Panc1 (cell line): ENCODE results near the gene KIAA0408. TPM values are rescaled to one million over a fixed set of nuclear protein-coding genes. Genes with fewer than 3 reads are reported as not detected.

Experiments
- ATAC-seq: fragments of 200-7000 bp; cut with Tn5 transposase; 2 replicates; pipeline ENCODE4 v1.9.1; 2020; ENCODE audit warnings: mild to moderate bottlenecking, moderate library complexity
- BruUV-seq: library from RNA; stranded (reverse); fragments of 400-500 nt; replicated peaks from 2 replicates; lab custom pipeline; 2021; lab: Mats Ljungman, UMichigan
- CTCF ChIA-PET: fragments of 300-600 bp; sonication (Branson Sonifier 250); formaldehyde crosslinking; loops from one replicate; lab custom pipeline; 2022; ENCODE audit warnings: antibody characterized with exemption; lab: Charles Lee
- POLR2A ChIA-PET: fragments of 300-600 bp; sonication (Branson Sonifier 250); formaldehyde crosslinking; loops from one replicate; lab custom pipeline; 2022; ENCODE audit warnings: antibody characterized with exemption; lab: Charles Lee
- DNase-seq: peaks from one replicate; pipeline ENCODE4 v3.0.0-alpha.2; 2010; ENCODE audit warnings: low read depth, low spot score
- H3K27ac ChIP-seq: 2 replicates; pipeline ENCODE4 v1.5.1; 2011; ENCODE audit warnings: mild to moderate bottlenecking, low read length, inconsistent platforms
- H3K27me3 ChIP-seq: fragments of 200-500 bp; sonication (Bioruptor generic); 2 replicates; pipeline ENCODE4 v1.6.0; 2014; ENCODE audit warnings: low read length, inconsistent platforms; ENCODE audit not compliant: control insufficient read depth, insufficient read depth
- H3K36me3 ChIP-seq: fragments of 200-500 bp; sonication (Bioruptor generic); 2 replicates; pipeline ENCODE4 v1.5.1; 2014; ENCODE audit warnings: inconsistent platforms, mild to moderate bottlenecking, low read length, moderate library complexity; ENCODE audit not compliant: control insufficient read depth, insufficient read depth
- H3K4me1 ChIP-seq: 2 replicates; pipeline ENCODE4 v1.5.1; 2011; ENCODE audit warnings: inconsistent platforms, mild to moderate bottlenecking, low read length, moderate library complexity; ENCODE audit not compliant: control insufficient read depth, insufficient read depth
- H3K4me3 ChIP-seq, 2 experiments: 2 replicates each; pipeline ENCODE4 v1.5.1; 2011 to 2012; ENCODE audit warnings: low read depth in 2 of 2, low read length in 2 of 2, mild to moderate bottlenecking in 2 of 2, inconsistent platforms in 1 of 2, moderate library complexity in 1 of 2
- H3K9me3 ChIP-seq: fragments of 200-500 bp; sonication (Bioruptor generic); 2 replicates; pipeline ENCODE4 v1.5.1; 2014; ENCODE audit warnings: low read depth, mild to moderate bottlenecking, inconsistent platforms, low read length, moderate library complexity; ENCODE audit not compliant: control insufficient read depth, insufficient read depth
- POLR2AphosphoS5 ChIP-seq: IDR thresholded peaks from 2 replicates; pipeline ENCODE4 v1.6.1; 2012; ENCODE audit warnings: mild to moderate bottlenecking, low read depth, low read length, moderate library complexity
- SIN3A ChIP-seq: IDR thresholded peaks from 2 replicates; pipeline ENCODE4 v1.6.1; 2012; ENCODE audit warnings: low read depth, mild to moderate bottlenecking, low read length, moderate library complexity, borderline replicate concordance; ENCODE audit not compliant: insufficient read depth
- TCF7L2 ChIP-seq: IDR thresholded peaks from 2 replicates; pipeline ENCODE4 v1.6.1; 2011; ENCODE audit warnings: mild to moderate bottlenecking, low read depth, low read length, inconsistent platforms
- in situ Hi-C: cut with HindIII; loops from 2 replicates; pipeline ENCODE4 v1.10.0; 2016; ENCODE audit warnings: low sequenced_read_pairs, low pct_unique_long_range_greater_than_20kb
- intact Hi-C: fragments of 100-400 bp; cut with micrococcal nuclease; formaldehyde crosslinking; loops from one replicate; pipeline ENCODE4 v1.10.0; 2022; ENCODE audit not compliant: unreplicated experiment
- total RNA-seq: library from RNA; stranded (reverse); gene quantifications from one replicate; pipeline ENCODE4 v1.2.1, GENCODE V29; 2021; ENCODE audit not compliant: unreplicated experiment
- TF ChIP-seq, protein P1 (sequence below): fragments of 450-650 bp; IDR thresholded peaks from 2 replicates; pipeline ENCODE4 v1.5.1; 2017; ENCODE audit warnings: mild to moderate bottlenecking
- TF ChIP-seq, protein P2 (sequence below), 2 experiments: IDR thresholded peaks; 2 replicates each; pipeline ENCODE4 v1.6.1; 2011 to 2012; ENCODE audit warnings: low read depth in 2 of 2, control low read depth in 1 of 2, low read length in 1 of 2, mild to moderate bottlenecking in 1 of 2, moderate library complexity in 1 of 2; ENCODE audit not compliant: insufficient read depth in 1 of 2

The KIAA0408 gene
- total RNA-seq, 1 experiment from 2014 or later, result 0.90 TPM

DNA sequence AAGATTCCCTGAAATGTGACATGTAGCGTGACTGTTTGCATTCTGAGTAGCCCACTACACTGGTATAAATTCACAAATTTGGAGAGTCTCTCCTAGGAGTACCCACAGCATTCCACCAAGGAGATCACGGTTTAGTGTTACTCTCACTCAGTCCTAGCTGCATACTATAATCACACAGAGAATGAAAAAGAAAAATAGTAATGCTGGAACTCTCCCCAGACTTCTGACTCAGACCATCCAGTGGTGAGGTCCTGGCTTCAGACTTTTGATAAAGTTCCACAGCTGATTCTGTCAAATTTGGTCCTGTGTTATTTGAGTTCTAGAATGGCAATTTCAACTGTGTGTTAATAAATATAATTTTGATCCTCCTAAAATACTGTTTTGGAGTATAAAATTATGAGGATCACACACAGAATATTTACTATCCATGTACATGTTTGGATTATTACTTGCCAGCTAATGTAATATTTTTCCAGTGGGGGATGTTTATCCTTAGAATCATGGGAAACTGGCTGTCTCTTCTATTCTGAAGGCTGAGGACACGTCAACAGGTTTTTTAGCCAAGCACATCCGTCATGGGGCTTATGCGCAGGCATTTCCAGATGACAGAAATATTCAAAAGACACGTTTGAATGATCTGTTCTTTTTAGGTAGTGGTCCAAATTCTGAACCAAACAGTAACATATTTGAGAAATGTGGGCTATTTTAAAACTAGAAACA, 5.1 kb upstream of the KIAA0408 start:
- Histone ChIP-seq H3K27ac (no peak overlapping the region), H3K36me3 (no peaks in the 10 kb centered on the region), H3K4me3 (no peak overlapping the region), H3K27me3 (no peaks in the 10 kb centered on the region), H3K4me1 (no peaks in the 10 kb centered on the region), H3K9me3 (no peaks in the 10 kb centered on the region)
- TF ChIP-seq, protein P1, sequence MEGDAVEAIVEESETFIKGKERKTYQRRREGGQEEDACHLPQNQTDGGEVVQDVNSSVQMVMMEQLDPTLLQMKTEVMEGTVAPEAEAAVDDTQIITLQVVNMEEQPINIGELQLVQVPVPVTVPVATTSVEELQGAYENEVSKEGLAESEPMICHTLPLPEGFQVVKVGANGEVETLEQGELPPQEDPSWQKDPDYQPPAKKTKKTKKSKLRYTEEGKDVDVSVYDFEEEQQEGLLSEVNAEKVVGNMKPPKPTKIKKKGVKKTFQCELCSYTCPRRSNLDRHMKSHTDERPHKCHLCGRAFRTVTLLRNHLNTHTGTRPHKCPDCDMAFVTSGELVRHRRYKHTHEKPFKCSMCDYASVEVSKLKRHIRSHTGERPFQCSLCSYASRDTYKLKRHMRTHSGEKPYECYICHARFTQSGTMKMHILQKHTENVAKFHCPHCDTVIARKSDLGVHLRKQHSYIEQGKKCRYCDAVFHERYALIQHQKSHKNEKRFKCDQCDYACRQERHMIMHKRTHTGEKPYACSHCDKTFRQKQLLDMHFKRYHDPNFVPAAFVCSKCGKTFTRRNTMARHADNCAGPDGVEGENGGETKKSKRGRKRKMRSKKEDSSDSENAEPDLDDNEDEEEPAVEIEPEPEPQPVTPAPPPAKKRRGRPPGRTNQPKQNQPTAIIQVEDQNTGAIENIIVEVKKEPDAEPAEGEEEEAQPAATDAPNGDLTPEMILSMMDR, result no peak
- no peak for TF ChIP-seq POLR2AphosphoS5
- no peak for TF ChIP-seq TCF7L2
- TF ChIP-seq SIN3A, result no peak
- TF ChIP-seq, protein P2, sequence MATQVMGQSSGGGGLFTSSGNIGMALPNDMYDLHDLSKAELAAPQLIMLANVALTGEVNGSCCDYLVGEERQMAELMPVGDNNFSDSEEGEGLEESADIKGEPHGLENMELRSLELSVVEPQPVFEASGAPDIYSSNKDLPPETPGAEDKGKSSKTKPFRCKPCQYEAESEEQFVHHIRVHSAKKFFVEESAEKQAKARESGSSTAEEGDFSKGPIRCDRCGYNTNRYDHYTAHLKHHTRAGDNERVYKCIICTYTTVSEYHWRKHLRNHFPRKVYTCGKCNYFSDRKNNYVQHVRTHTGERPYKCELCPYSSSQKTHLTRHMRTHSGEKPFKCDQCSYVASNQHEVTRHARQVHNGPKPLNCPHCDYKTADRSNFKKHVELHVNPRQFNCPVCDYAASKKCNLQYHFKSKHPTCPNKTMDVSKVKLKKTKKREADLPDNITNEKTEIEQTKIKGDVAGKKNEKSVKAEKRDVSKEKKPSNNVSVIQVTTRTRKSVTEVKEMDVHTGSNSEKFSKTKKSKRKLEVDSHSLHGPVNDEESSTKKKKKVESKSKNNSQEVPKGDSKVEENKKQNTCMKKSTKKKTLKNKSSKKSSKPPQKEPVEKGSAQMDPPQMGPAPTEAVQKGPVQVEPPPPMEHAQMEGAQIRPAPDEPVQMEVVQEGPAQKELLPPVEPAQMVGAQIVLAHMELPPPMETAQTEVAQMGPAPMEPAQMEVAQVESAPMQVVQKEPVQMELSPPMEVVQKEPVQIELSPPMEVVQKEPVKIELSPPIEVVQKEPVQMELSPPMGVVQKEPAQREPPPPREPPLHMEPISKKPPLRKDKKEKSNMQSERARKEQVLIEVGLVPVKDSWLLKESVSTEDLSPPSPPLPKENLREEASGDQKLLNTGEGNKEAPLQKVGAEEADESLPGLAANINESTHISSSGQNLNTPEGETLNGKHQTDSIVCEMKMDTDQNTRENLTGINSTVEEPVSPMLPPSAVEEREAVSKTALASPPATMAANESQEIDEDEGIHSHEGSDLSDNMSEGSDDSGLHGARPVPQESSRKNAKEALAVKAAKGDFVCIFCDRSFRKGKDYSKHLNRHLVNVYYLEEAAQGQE (IDR thresholded peaks at IDR 0.05; ENCODE audit: insufficient read depth in 1 of 2, low read depth in 2 of 2, low read length in 1 of 2), result no peak
- CTCF ChIA-PET, result no interaction called here
- intact Hi-C loops (loop anchor here (2.0 to 10.0 kb wide), 2 partner anchors 162 to 180 kb away; no protein-coding TSS in a partner anchor), in situ Hi-C loops (no loop called here)
- DNase-seq (no peak), ATAC-seq (peak; percentile 30; the same call in 1 of the 2 replicates)
- BruUV-seq, result no TSS peak
- POLR2A ChIA-PET, result interaction anchor here (0.7 kb wide), 1 partner anchor 1681 kb away, joined by 5 read pairs; no protein-coding TSS in a partner anchor

DNA sequence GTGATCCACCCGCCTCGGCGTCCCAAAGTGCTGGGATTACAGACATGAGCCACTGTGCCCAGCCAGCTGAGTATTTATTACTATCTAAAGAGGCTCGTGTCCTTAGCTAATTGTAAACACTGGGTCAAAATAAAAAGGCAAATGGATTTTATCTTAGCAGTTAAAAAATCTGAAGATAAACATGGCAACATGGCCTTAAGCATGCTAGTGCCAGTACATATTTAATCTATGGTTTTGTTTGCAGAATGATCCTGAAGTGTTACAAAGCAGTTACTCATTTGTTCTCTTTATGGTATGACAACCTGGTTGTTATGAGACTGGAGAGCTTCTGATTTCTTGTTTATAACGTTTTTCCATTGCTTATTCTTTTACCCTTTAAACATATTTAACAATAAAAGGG, 3.9 kb upstream of the KIAA0408 start:
- BruUV-seq, result no TSS peak
- DNase-seq (no peak), ATAC-seq (no peak)
- ChIA-PET POLR2A (no interaction called here), CTCF (no interaction called here)
- no peaks in the 10 kb centered on the region for H3K9me3 ChIP-seq
- no peaks in the 10 kb centered on the region for H3K27me3 ChIP-seq
- TF ChIP-seq, protein P2 (IDR thresholded peaks at IDR 0.05; ENCODE audit: insufficient read depth in 1 of 2, low read depth in 2 of 2, low read length in 1 of 2), result no peak
- TF ChIP-seq SIN3A (no peak), POLR2AphosphoS5 (no peak), TCF7L2 (no peak)
- TF ChIP-seq, protein P1, result no peak
- intact Hi-C loops, result loop anchor here (10.0 kb wide), 1 partner anchor 182 kb away; no protein-coding TSS in a partner anchor
- in situ Hi-C loops, result no loop called here
- no peaks in the 10 kb centered on the region for H3K4me1 ChIP-seq
- no peaks in the 10 kb centered on the region for H3K36me3 ChIP-seq
- no peak overlapping the region for H3K27ac ChIP-seq
- H3K4me3 ChIP-seq, result no peak overlapping the region
